Measurements from ENCODE around the gene OGDHL. TPM values are rescaled to one million over a fixed set of nuclear protein-coding genes. Genes with fewer than 3 reads are reported as not detected.
"Not testable (repeated sequence)": the region's sequence is repeated elsewhere in the genome, so short reads cannot be mapped to it uniquely, and the experiment has no call there.

The OGDHL gene
- total RNA-seq, 1 donor from 2014 or later: 12.3 TPM

GRCh38 chr10:49756031-49756430 is 6.1 kb downstream of the OGDHL start:
- H3K4me1 Mint-ChIP-seq (ENCODE audit: unreplicated experiment): no peaks in the 10 kb centered on the region
- TF ChIP-seq CTCF (conservative IDR thresholded peaks at IDR 0.05): no peak
- no peak for DNase-seq (ENCODE audit: extremely low spot score, unreplicated experiment)
- H3K36me3 Mint-ChIP-seq: no peaks in the 10 kb centered on the region
- H3K9me3 Mint-ChIP-seq: no peaks in the 10 kb centered on the region
- no peaks in the 10 kb centered on the region for H3K27me3 Mint-ChIP-seq
- H3K27ac Mint-ChIP-seq: no peak overlapping the region
- no peak overlapping the region for H3K4me3 Mint-ChIP-seq

- not testable (repeated sequence) for H3K27me3 Mint-ChIP-seq; H3K9me3 Mint-ChIP-seq; H3K4me1 Mint-ChIP-seq (ENCODE audit: unreplicated experiment); H3K27ac Mint-ChIP-seq; H3K36me3 Mint-ChIP-seq; H3K4me3 Mint-ChIP-seq; DNase-seq (ENCODE audit: extremely low spot score, unreplicated experiment)
These were observed 7.2 kb downstream of the OGDHL start for GRCh38 chr10:49754951-49755350.

GRCh38 chr10:49752584-49752983 is 9.5 kb downstream of the OGDHL start:
- Mint-ChIP-seq H3K4me3 (no peak overlapping the region), H3K27ac (no peak overlapping the region), H3K27me3 (no peaks in the 10 kb centered on the region), H3K9me3 (no peaks in the 10 kb centered on the region), H3K4me1 (ENCODE audit: unreplicated experiment) (no peaks in the 10 kb centered on the region), H3K36me3 (no peaks in the 10 kb centered on the region)
- no peak for DNase-seq (ENCODE audit: extremely low spot score, unreplicated experiment)
- TF ChIP-seq CTCF (conservative IDR thresholded peaks at IDR 0.05): no peak

- no peak for DNase-seq (ENCODE audit: extremely low spot score, unreplicated experiment)
- H3K4me1 Mint-ChIP-seq (ENCODE audit: unreplicated experiment): no peaks in the 10 kb centered on the region
- no peaks in the 10 kb centered on the region for H3K9me3 Mint-ChIP-seq
- TF ChIP-seq CTCF (conservative IDR thresholded peaks at IDR 0.05): no peak
- no peak overlapping the region for H3K27ac Mint-ChIP-seq
- H3K27me3 Mint-ChIP-seq: no peaks in the 10 kb centered on the region
- H3K36me3 Mint-ChIP-seq: no peaks in the 10 kb centered on the region
- H3K4me3 Mint-ChIP-seq: no peak overlapping the region
These were observed 10.2 kb downstream of the OGDHL start for GRCh38 chr10:49751636-49752510.

- no peak for DNase-seq (ENCODE audit: extremely low spot score, unreplicated experiment)
- H3K4me3 Mint-ChIP-seq: no peak overlapping the region
- TF ChIP-seq CTCF (conservative IDR thresholded peaks at IDR 0.05): no peak
- no peak overlapping the region for H3K27ac Mint-ChIP-seq
- no peaks in the 10 kb centered on the region for H3K27me3 Mint-ChIP-seq
- no peaks in the 10 kb centered on the region for H3K9me3 Mint-ChIP-seq
- H3K4me1 Mint-ChIP-seq (ENCODE audit: unreplicated experiment): no peaks in the 10 kb centered on the region
- no peaks in the 10 kb centered on the region for H3K36me3 Mint-ChIP-seq
These were observed 10.9 kb downstream of the OGDHL start for GRCh38 chr10:49751216-49751615.

GRCh38 chr10:49750546-49750945 is 11.6 kb downstream of the OGDHL start:
- Mint-ChIP-seq H3K27me3 (no peaks in the 10 kb centered on the region), H3K4me3 (no peak overlapping the region), H3K4me1 (ENCODE audit: unreplicated experiment) (no peaks in the 10 kb centered on the region), H3K27ac (no peak overlapping the region), H3K9me3 (no peaks in the 10 kb centered on the region), H3K36me3 (no peaks in the 10 kb centered on the region)
- no peak for DNase-seq (ENCODE audit: extremely low spot score, unreplicated experiment)
- TF ChIP-seq CTCF (conservative IDR thresholded peaks at IDR 0.05): no peak
